ENCODE data around the gene PARL.

PARL gene

GRCh38 chr3:183782576-183783276 lies 102.0 kb downstream of the PARL start:
- no peak for DNase-seq

GRCh38 chr3:183781246-183781645 lies 103.4 kb downstream of the PARL start:
- no peak for DNase-seq

- DNase-seq: no peak
Observed at GRCh38 chr3:183779896-183780465, 104.7 kb downstream of the PARL start.

Data from activated CD8-positive, alpha-beta memory T cell treated with anti-CD3 and anti-CD28 coated beads for 24 hours (primary cell).